HCT116 (cell line): ENCODE data around the gene HCLS1. TPM values are rescaled to one million over a fixed set of nuclear protein-coding genes. Genes with fewer than 3 reads are reported as not detected.

Experiments
- ATAC-seq: fragments of 200-7000 bp; cut with Tn5 transposase; 2 replicates; pipeline ENCODE4 v1.9.1; 2020; ENCODE audit warnings: mild to moderate bottlenecking, moderate library complexity
- BruUV-seq: library from RNA; stranded (reverse); fragments of 400-500 nt; replicated peaks from 2 replicates; lab custom pipeline; 2021; lab: Mats Ljungman, UMichigan
- CTCF ChIA-PET: fragments of 300-600 bp; sonication (Branson Sonifier 250); formaldehyde crosslinking; loops from one replicate; lab custom pipeline; 2021; ENCODE audit warnings: antibody characterized with exemption; lab: Charles Lee
- POLR2A ChIA-PET: fragments of 300-600, 350-600 bp; sonication (Branson Sonifier 250); formaldehyde crosslinking; loops from one replicate; lab custom pipeline; 2021; ENCODE audit warnings: antibody characterized with exemption; lab: Charles Lee
- RAD21 ChIA-PET, 2 experiments: fragments of 300-600 bp; sonication (Branson Sonifier 250); formaldehyde crosslinking; loops; one replicate each; lab custom pipeline; 2023; ENCODE audit warnings: low total read pairs in 2 of 2; ENCODE audit not compliant: uncharacterized antibody in 2 of 2, unreplicated experiment in 2 of 2, low non-redundant PET in 1 of 2; lab: Charles Lee
- DNase-seq: peaks from one replicate; pipeline ENCODE4 v3.0.0-alpha.2; 2010; ENCODE audit warnings: low read depth, low spot score
- H2AFZ ChIP-seq: fragments of 200-600 bp; shearing (Covaris generic), sonication (generic); 2 replicates; pipeline ENCODE4 v1.6.1; 2017; ENCODE audit warnings: low read depth, mixed run types, mixed read lengths, antibody characterized with exemption, low read length; ENCODE audit not compliant: poor library complexity, severe bottlenecking
- H3K27ac ChIP-seq: 2 replicates; pipeline ENCODE4 v1.5.1; 2012; ENCODE audit warnings: low read depth, low read length
- H3K27me3 ChIP-seq: fragments of 200-600 bp; sonication (generic); 2 replicates; pipeline ENCODE4 v1.6.1; 2016; ENCODE audit warnings: mixed run types, low read length, mixed read lengths; ENCODE audit not compliant: insufficient read depth
- H3K36me3 ChIP-seq, 2 experiments: fragments of 200-500 bp in 1 of 2; fragments of 200-600 bp in 1 of 2; sonication (Bioruptor generic) in 1 of 2; sonication (generic) in 1 of 2; 2 replicates each; pipeline versions ENCODE4 v1.5.1 to v1.6.1; 2014 to 2016; ENCODE audit warnings: low read length in 2 of 2, inconsistent platforms in 1 of 2, mixed read lengths in 1 of 2, mixed run types in 1 of 2; ENCODE audit not compliant: insufficient read depth in 2 of 2, control insufficient read depth in 1 of 2
- H3K4me1 ChIP-seq, 2 experiments: fragments of 200-600 bp in 1 of 2; sonication (generic) in 1 of 2; 2 replicates each; pipeline versions ENCODE4 v1.5.1 to v1.6.1; 2012 to 2017; ENCODE audit warnings: low read length in 2 of 2, inconsistent platforms in 1 of 2, mild to moderate bottlenecking in 1 of 2, mixed read lengths in 1 of 2, mixed run types in 1 of 2, moderate library complexity in 1 of 2; ENCODE audit not compliant: insufficient read depth in 2 of 2, control insufficient read depth in 1 of 2
- H3K4me2 ChIP-seq: fragments of 200-600 bp; sonication (generic); 2 replicates; pipeline ENCODE4 v1.6.1; 2017; ENCODE audit warnings: mixed run types, low read length, mixed read lengths
- H3K4me3 ChIP-seq, 2 experiments: fragments of 200-600 bp in 1 of 2; sonication (generic) in 1 of 2; replicated peaks in 1 of 2; 2 replicates each; pipeline ENCODE4 v1.5.1; 2011 to 2016; ENCODE audit warnings: low read length in 2 of 2, control low read depth in 1 of 2, low read depth in 1 of 2, mild to moderate bottlenecking in 1 of 2, mixed read lengths in 1 of 2, mixed run types in 1 of 2
- H3K79me2 ChIP-seq: fragments of 200-600 bp; sonication (generic); 2 replicates; pipeline ENCODE4 v1.6.1; 2017; ENCODE audit warnings: mild to moderate bottlenecking, mixed run types, low read length, moderate library complexity, mixed read lengths; ENCODE audit not compliant: insufficient read depth
- H3K9ac ChIP-seq: fragments of 200-600 bp; sonication (generic); 2 replicates; pipeline ENCODE4 v1.6.1; 2016; ENCODE audit warnings: low read length, mixed read lengths
- H3K9me2 ChIP-seq: fragments of 200-600 bp; sonication (generic), shearing (Covaris generic); 2 replicates; pipeline ENCODE4 v1.6.1; 2017; ENCODE audit warnings: mixed run types, mild to moderate bottlenecking, moderate library complexity; ENCODE audit not compliant: insufficient read depth
- H3K9me3 ChIP-seq, 2 experiments: fragments of 200-500 bp in 1 of 2; fragments of 200-600 bp in 1 of 2; sonication (Bioruptor generic) in 1 of 2; sonication (generic) in 1 of 2; 2 replicates each; pipeline ENCODE4 v1.6.1; 2014 to 2017; ENCODE audit warnings: low read length in 2 of 2, mixed read lengths in 2 of 2, inconsistent platforms in 1 of 2, low read depth in 1 of 2, mild to moderate bottlenecking in 1 of 2, mixed run types in 1 of 2, moderate library complexity in 1 of 2; ENCODE audit not compliant: control insufficient read depth in 1 of 2, insufficient read depth in 1 of 2
- H4K20me1 ChIP-seq: fragments of 200-600 bp; sonication (generic), shearing (Covaris generic); 2 replicates; pipeline ENCODE4 v1.6.1; 2017; ENCODE audit warnings: mixed run types, mild to moderate bottlenecking, moderate library complexity; ENCODE audit not compliant: insufficient read depth
- ELF1 ChIP-seq: IDR thresholded peaks from 2 replicates; pipeline ENCODE4 v1.6.1; 2012; ENCODE audit warnings: low read depth, borderline replicate concordance
- EZH2 ChIP-seq: fragments of 200-600 bp; sonication (generic); IDR thresholded peaks from 2 replicates; pipeline ENCODE4 v1.6.1; 2017; ENCODE audit warnings: antibody characterized with exemption, mixed run types
- EZH2phosphoT487 ChIP-seq: fragments of 200-600 bp; IDR thresholded peaks from 2 replicates; pipeline ENCODE4 v1.6.1; 2018; ENCODE audit warnings: antibody characterized with exemption, borderline replicate concordance
- FOSL1 ChIP-seq: IDR thresholded peaks from 2 replicates; pipeline ENCODE4 v1.6.1; 2012; ENCODE audit warnings: low read depth
- MAX ChIP-seq: IDR thresholded peaks from 2 replicates; pipeline ENCODE4 v1.6.1; 2012
- RAD21 ChIP-seq: IDR thresholded peaks from 2 replicates; pipeline ENCODE4 v1.6.1; 2012; ENCODE audit warnings: low read depth, mild to moderate bottlenecking
- SIN3A ChIP-seq: IDR thresholded peaks from 2 replicates; pipeline ENCODE4 v1.6.1; 2012; ENCODE audit warnings: low read depth
- SP1 ChIP-seq: IDR thresholded peaks from 2 replicates; pipeline ENCODE4 v1.6.1; 2012; ENCODE audit warnings: low read depth
- SRF ChIP-seq: IDR thresholded peaks from 2 replicates; pipeline ENCODE4 v1.6.1; 2012; ENCODE audit warnings: low read depth
- TCF7L2 ChIP-seq: IDR thresholded peaks from 2 replicates; pipeline ENCODE4 v1.7.0; 2011; ENCODE audit warnings: borderline replicate concordance, inconsistent platforms; ENCODE audit not compliant: insufficient read depth, insufficient read length; ENCODE audit errors: extremely low read depth
- YY1 ChIP-seq: IDR thresholded peaks from 2 replicates; pipeline ENCODE4 v1.6.1; 2011; ENCODE audit warnings: low read length, low read depth, moderate library complexity, mild to moderate bottlenecking; ENCODE audit not compliant: insufficient replicate concordance; ENCODE audit errors: extremely low read depth
- intact Hi-C: fragments of 100-400 bp; cut with micrococcal nuclease; formaldehyde crosslinking; loops from 2 replicates; pipeline ENCODE4 v1.10.0; 2022
- total RNA-seq: library from RNA; stranded (reverse); gene quantifications from one replicate; pipeline ENCODE4 v1.2.1, GENCODE V29; 2021; ENCODE audit not compliant: unreplicated experiment

The HCLS1 gene
- total RNA-seq, 1 experiment from 2014 or later: 1.6 TPM

DNA sequence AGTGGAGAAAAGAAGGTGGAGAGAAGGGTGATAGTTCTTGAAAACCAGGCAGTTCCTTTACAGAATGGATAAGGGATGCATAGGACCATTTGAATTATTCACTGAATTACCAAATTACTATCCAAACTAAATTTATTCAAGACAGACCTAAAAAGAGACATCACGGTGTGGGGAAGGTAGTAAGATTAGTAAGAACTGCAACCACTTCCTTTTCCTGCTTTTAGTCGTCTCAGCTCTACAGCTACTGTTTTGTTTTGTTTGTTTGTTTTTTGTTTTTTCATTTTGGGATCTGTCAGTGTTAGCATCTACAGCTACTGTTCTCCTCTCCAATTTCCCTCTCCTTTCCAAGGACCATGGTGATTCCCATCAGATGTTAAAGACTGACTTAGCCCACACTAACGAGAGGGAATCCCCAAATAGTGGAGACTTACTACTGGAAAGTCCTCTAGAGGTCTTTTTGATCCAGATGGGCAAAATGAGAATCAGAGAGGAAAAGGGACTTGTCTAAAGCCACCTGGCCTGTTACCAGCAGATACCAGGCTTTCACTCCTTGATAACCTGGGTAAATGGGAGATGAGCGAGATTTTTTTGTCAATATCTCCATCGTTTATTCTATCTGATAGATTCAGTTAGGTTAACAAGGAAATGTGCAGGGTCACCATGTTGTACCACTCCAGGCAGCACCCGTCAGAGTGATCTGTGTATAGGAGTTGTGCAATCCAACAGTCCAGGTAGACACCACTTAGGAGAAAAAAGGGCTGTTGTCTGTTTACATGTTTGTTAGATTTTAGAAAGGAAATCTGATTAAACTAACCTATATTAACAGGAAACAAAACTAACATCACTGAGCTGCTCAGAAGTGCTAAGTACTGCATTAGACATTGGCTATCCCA is 6.0 kb downstream of the HCLS1 start:
- no TSS peak for BruUV-seq
- POLR2A ChIA-PET: no interaction called here
- DNase-seq (no peak), ATAC-seq (no peak)
- H3K9ac ChIP-seq: no peak overlapping the region
- CTCF ChIA-PET: no interaction called here
- no peaks in the 10 kb centered on the region for H3K27me3 ChIP-seq
- H3K36me3 ChIP-seq: no peaks in the 10 kb centered on the region
- TF ChIP-seq EZH2 (no peak), ELF1 (no peak), FOSL1 (no peak), SRF (no peak), MAX (no peak), RAD21 (no peak), YY1 (no peak), TCF7L2 (no peak), SIN3A (no peak), SP1 (no peak), EZH2phosphoT487 (no peak)
- H4K20me1 ChIP-seq: no peaks in the 10 kb centered on the region
- H3K79me2 ChIP-seq: no peaks in the 10 kb centered on the region
- RAD21 ChIA-PET: no interaction called here
- intact Hi-C loops: no loop called here
- H3K4me3 ChIP-seq: no peak overlapping the region
- H3K4me1 ChIP-seq: peaks cover 0 to 4% of the 10 kb centered on the region in 2 experiments; a peak in 1 of 4 replicates
- no peak overlapping the region for H3K27ac ChIP-seq
- H3K9me2 ChIP-seq: no peaks in the 10 kb centered on the region
- no peak overlapping the region for H2AFZ ChIP-seq
- no peaks in the 10 kb centered on the region for H3K9me3 ChIP-seq
- H3K4me2 ChIP-seq: no peak overlapping the region
